Measurements from ENCODE around the gene TXNDC17. TPM values are rescaled to one million over a fixed set of nuclear protein-coding genes. Genes with fewer than 3 reads are reported as not detected.
"Not testable (repeated sequence)": the region's sequence is repeated elsewhere in the genome, so short reads cannot be mapped to it uniquely, and the experiment has no call there.

TXNDC17 gene
- total RNA-seq, 1 donor from 2014 or later, result 42.7 TPM

DNA sequence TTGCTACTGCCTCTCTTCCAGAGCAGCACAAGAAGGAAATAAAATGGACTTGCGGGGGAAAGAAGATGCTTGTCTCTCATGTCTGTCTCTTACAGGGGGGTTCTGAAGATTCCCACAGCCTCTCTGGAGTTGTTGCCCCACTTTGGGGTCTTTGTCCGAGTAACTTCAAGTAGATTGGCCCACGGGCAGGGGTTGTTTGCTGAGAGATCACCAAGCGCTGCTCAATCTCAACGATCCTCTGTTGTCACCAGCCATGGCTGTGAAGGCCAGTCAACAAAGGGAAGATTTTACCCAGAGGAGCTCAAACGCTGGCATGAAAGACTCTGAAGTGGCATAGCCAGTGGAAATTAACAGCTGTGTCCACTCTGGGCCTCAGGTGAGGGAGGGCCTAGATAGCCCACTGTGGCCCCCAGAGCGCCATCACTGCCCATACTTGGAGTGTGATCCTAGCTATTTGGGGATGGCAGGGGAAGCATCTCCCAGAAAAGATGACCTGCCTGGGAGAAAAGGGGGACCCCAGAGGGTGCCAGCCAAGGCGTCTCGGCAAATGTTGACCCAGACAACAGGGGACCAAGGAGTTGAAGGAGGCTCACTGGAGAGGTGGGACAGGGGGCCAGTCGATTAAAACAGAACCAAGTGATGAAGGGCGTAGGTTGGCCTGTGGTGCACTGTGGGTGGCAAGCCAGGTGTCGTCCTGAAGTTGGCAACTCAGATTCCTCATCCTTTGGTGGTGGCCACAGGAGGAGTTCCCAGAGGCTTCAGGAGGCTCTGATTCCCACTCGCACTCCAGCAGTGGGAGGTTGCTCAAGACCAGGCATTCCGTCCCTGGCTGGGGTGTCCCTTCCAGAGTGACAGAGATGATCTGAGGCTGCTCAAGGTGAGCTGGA lies 44.3 kb downstream of the TXNDC17 start:
- no peaks in the 10 kb centered on the region for H3K4me1 Mint-ChIP-seq
- H3K4me3 Mint-ChIP-seq, result no peak overlapping the region
- intact Hi-C loops (cut with micrococcal nuclease), result no loop called here
- DNase-seq, result no peak
- H3K27me3 Mint-ChIP-seq, result peaks cover 11% of the 10 kb centered on the region
- H3K9me3 Mint-ChIP-seq, result no peaks in the 10 kb centered on the region
- no peaks in the 10 kb centered on the region for H3K36me3 Mint-ChIP-seq (ENCODE audit: low read depth)
- ChIA-PET CTCF (no interaction called here), POLR2A (no interaction called here)
- no peak for TF ChIP-seq CTCF (IDR thresholded peaks at IDR 0.05)
- no peak overlapping the region for H3K27ac Mint-ChIP-seq
- ATAC-seq (ENCODE audit: low read depth), result no peak

DNA sequence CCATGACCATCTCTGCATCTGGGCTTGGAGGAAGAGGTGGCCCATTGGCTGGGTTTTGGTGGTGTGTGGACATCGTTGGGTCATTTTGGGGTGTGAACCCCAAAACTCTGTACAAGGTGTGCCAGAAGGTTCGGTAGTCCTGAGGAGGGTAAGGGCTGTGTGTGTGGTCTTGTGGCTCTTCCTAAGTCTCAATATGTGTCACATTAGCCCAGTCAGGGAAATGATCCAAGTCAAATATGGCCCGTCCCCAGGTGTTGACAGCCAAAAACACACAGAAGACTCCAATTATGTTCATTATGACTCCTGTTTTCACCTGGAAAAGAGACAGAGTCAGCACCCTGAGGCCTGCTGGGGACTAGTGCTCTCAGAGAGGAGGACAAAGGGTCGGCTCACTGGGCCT lies 45.2 kb downstream of the TXNDC17 start:
- Mint-ChIP-seq H3K9me3 (no peaks in the 10 kb centered on the region), H3K36me3 (ENCODE audit: low read depth) (no peaks in the 10 kb centered on the region), H3K4me1 (no peaks in the 10 kb centered on the region), H3K27ac (no peak overlapping the region), H3K4me3 (no peak overlapping the region), H3K27me3 (peaks cover 13% of the 10 kb centered on the region)
- CTCF ChIA-PET, result no interaction called here
- intact Hi-C loops (cut with micrococcal nuclease), result no loop called here
- ATAC-seq (ENCODE audit: low read depth) (no peak), DNase-seq (no peak)
- POLR2A ChIA-PET, result no interaction called here
- TF ChIP-seq CTCF (IDR thresholded peaks at IDR 0.05), result no peak

DNA sequence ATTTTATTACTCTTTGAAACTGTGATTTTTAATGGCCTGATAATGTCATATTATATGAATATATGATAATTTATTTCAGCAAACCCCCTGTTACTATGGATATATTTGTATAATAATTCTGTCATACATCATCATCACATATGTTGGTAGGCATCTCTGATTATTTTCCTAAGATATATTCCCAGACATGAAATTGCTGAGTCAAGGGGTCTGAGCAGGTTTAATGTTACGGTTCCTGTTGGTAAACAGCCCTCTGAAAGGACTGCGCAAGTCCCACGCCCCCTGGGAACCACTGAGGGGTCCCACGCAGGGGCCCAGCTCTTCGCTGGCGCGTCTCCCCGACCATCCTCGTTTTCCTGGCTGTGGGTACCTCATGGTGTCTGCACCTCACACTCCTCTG lies 48.1 kb downstream of the TXNDC17 start:
- CTCF ChIA-PET, result no interaction called here
- peaks cover 20% of the 10 kb centered on the region for H3K27me3 Mint-ChIP-seq

DNA sequence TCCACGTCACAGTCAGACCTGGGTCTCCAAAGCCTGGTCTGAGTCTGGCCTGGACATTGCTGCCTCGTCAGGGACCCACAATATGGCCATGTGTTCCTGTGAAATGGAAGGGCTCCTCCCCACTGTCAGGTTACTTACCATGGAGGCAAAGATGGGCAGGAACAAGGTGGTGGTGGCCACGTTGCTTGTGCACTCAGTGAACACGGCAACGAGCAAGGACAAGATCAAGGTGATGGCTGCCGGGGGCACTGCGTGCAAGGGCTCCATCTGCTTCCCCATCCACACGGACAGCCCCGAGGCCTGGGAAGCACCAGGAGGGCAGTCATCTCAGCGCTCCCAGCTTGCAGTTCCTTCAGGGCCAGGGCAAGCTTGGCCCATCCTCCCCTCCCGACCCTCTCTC lies 49.8 kb downstream of the TXNDC17 start:
- Mint-ChIP-seq H3K27ac (no peak overlapping the region), H3K9me3 (no peaks in the 10 kb centered on the region), H3K4me1 (no peaks in the 10 kb centered on the region), H3K4me3 (no peak overlapping the region), H3K27me3 (peaks cover 22% of the 10 kb centered on the region), H3K36me3 (ENCODE audit: low read depth) (no peaks in the 10 kb centered on the region)
- ChIA-PET POLR2A (no interaction called here), CTCF (no interaction called here)
- ATAC-seq (ENCODE audit: low read depth), result no peak
- no peak for DNase-seq
- no peak for TF ChIP-seq CTCF (IDR thresholded peaks at IDR 0.05)
- intact Hi-C loops (cut with micrococcal nuclease), result no loop called here

More for the DNA sequence above, 48.1 kb downstream of the TXNDC17 start:
- TF ChIP-seq CTCF (IDR thresholded peaks at IDR 0.05), result no peak
- no peaks in the 10 kb centered on the region for H3K9me3 Mint-ChIP-seq
- H3K4me1 Mint-ChIP-seq, result no peaks in the 10 kb centered on the region
- no peak for DNase-seq
- ATAC-seq (ENCODE audit: low read depth), result no peak
- POLR2A ChIA-PET, result no interaction called here
- H3K4me3 Mint-ChIP-seq, result no peak overlapping the region
- H3K36me3 Mint-ChIP-seq (ENCODE audit: low read depth), result no peaks in the 10 kb centered on the region
- intact Hi-C loops (cut with micrococcal nuclease), result no loop called here
- H3K27ac Mint-ChIP-seq, result no peak overlapping the region

DNA sequence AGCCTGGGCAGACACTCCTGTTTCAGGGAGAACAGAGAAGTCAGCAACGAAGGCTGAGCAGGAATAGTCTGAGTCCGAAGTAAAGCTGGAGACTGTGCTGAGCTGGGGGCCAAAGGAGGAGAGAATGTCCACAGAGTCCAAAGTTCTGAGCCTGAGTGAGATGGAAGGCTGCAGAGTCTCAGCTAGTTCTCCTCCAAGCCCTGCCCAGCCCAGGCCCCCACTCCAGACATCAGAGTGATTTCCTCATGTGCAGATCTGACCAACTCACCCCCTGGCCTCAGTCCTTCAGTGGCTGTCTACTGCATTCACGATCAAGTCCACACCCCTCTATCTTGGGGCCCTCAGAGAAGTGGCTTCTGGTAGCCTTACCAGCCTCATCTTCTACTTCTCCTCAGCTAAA lies 50.7 kb downstream of the TXNDC17 start:
- Mint-ChIP-seq H3K4me3 (no peak overlapping the region), H3K27me3 (peaks cover 27% of the 10 kb centered on the region), H3K9me3 (no peaks in the 10 kb centered on the region), H3K4me1 (no peaks in the 10 kb centered on the region), H3K27ac (no peak overlapping the region), H3K36me3 (ENCODE audit: low read depth) (no peaks in the 10 kb centered on the region)
- DNase-seq, result no peak
- POLR2A ChIA-PET, result no interaction called here
- TF ChIP-seq CTCF (IDR thresholded peaks at IDR 0.05), result no peak
- ATAC-seq (ENCODE audit: low read depth), result no peak
- intact Hi-C loops (cut with micrococcal nuclease), result no loop called here
- CTCF ChIA-PET, result no interaction called here

DNA sequence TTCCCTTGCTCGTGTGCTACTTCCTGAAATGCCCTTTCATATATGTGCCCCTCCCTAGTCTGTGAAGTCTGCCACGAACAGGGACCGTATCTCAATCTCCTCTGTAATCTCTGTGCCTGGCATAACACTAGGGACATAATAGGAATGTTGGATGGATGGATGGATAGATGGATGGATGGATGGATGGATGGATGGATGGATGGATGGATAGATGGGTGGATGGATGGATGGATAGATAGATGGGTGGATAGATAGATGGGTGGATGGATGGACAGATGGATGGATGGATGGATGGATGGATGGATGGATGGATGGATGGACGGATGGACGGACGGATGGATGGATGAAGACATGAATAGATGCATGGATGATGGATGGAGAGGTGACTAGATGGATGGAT lies 51.1 kb downstream of the TXNDC17 start:
- H3K27ac Mint-ChIP-seq, result not testable (repeated sequence)

More for the DNA sequence above, 51.1 kb downstream of the TXNDC17 start:
- DNase-seq; H3K36me3 Mint-ChIP-seq (ENCODE audit: low read depth); POLR2A ChIA-PET; intact Hi-C loops (cut with micrococcal nuclease); H3K4me3 Mint-ChIP-seq; H3K4me1 Mint-ChIP-seq; H3K9me3 Mint-ChIP-seq; CTCF ChIA-PET; ATAC-seq (ENCODE audit: low read depth): not testable (repeated sequence)
- peaks cover 29% of the 10 kb centered on the region for H3K27me3 Mint-ChIP-seq
